Liver (tissue), 9 donors: ENCODE results near the gene NOTCH4. TPM values are rescaled to one million over a fixed set of nuclear protein-coding genes. Genes with fewer than 3 reads are reported as not detected.
"Not testable (repeated sequence)": the region's sequence is repeated elsewhere in the genome, so short reads cannot be mapped to it uniquely, and the experiment has no call there.

ENCODE experiments used
- DNase-seq: peaks from one replicate; pipeline ENCODE4 v3.0.0-alpha.2; 2017; ENCODE audit warnings: low spot score
- H3K27ac ChIP-seq, 2 donors: one replicate each; pipeline ENCODE4 v1.7.0; 2013; ENCODE audit warnings: inconsistent platforms in 2 of 2, low read length in 2 of 2, control low read depth in 1 of 2, low read depth in 1 of 2, mild to moderate bottlenecking in 1 of 2
- H3K27me3 ChIP-seq, 4 donors: one replicate each; pipeline versions ENCODE4 v1.6.1 to v1.7.0; 2013; ENCODE audit warnings: low read length in 3 of 4, inconsistent platforms in 1 of 4, mild to moderate bottlenecking in 1 of 4, moderate library complexity in 1 of 4; ENCODE audit not compliant: control insufficient read depth in 4 of 4, insufficient read depth in 4 of 4
- H3K36me3 ChIP-seq, 4 donors: one replicate each; pipeline versions ENCODE4 v1.6.1 to v1.7.0; 2013; ENCODE audit warnings: low read length in 3 of 4, mild to moderate bottlenecking in 3 of 4, low read depth in 1 of 4, moderate library complexity in 1 of 4; ENCODE audit not compliant: control insufficient read depth in 4 of 4, insufficient read depth in 3 of 4
- H3K4me1 ChIP-seq, 4 donors: one replicate each; pipeline versions ENCODE4 v1.6.1 to v1.7.0; 2013; ENCODE audit warnings: low read length in 3 of 4, mild to moderate bottlenecking in 3 of 4, moderate library complexity in 1 of 4; ENCODE audit not compliant: control insufficient read depth in 4 of 4, insufficient read depth in 4 of 4
- H3K4me3 ChIP-seq, 3 donors: one replicate each; pipeline versions ENCODE4 v1.6.1 to v1.7.0; 2013; ENCODE audit warnings: low read length in 3 of 3, control low read depth in 1 of 3, low read depth in 1 of 3, mild to moderate bottlenecking in 1 of 3
- H3K9ac ChIP-seq, 2 donors: one replicate each; pipeline ENCODE4 v1.7.0; 2013; ENCODE audit warnings: low read length in 2 of 2, mild to moderate bottlenecking in 2 of 2, moderate library complexity in 2 of 2, control low read depth in 1 of 2, low read depth in 1 of 2
- H3K9me3 ChIP-seq, 4 donors: one replicate each; pipeline versions ENCODE4 v1.6.1 to v1.7.0; 2013; ENCODE audit warnings: low read length in 3 of 4; ENCODE audit not compliant: control insufficient read depth in 4 of 4
- ATF3 ChIP-seq: IDR thresholded peaks from 2 replicates; pipeline ENCODE4 v1.6.1; 2016; ENCODE audit warnings: antibody characterized with exemption
- EGR1 ChIP-seq, 2 donors: IDR thresholded peaks; 2 replicates each; pipeline ENCODE4 v1.6.1; 2016 to 2018; ENCODE audit warnings: antibody characterized with exemption in 2 of 2, low read depth in 2 of 2
- FOXA2 ChIP-seq: IDR thresholded peaks from 2 replicates; pipeline ENCODE4 v1.6.1; 2016; ENCODE audit warnings: antibody characterized with exemption
- GABPA ChIP-seq, 2 donors: IDR thresholded peaks in 1 of 2; conservative IDR thresholded peaks in 1 of 2; 2 replicates each; pipeline ENCODE4 v1.6.1; 2016; ENCODE audit warnings: antibody characterized with exemption in 2 of 2, mild to moderate bottlenecking in 1 of 2, moderate library complexity in 1 of 2
- JUND ChIP-seq, 2 donors: IDR thresholded peaks; 2 replicates each; pipeline ENCODE4 v1.6.1; 2016; ENCODE audit warnings: antibody characterized with exemption in 2 of 2
- NR2F2 ChIP-seq: IDR thresholded peaks from 2 replicates; pipeline ENCODE4 v1.6.1; 2016; ENCODE audit warnings: antibody characterized with exemption
- RAD21 ChIP-seq, 2 donors: IDR thresholded peaks; 2 replicates each; pipeline ENCODE4 v1.6.1; 2016; ENCODE audit warnings: antibody characterized with exemption in 2 of 2, mild to moderate bottlenecking in 2 of 2
- RXRA ChIP-seq, 2 donors: IDR thresholded peaks; 2 replicates each; pipeline ENCODE4 v1.6.1; 2017 to 2018; ENCODE audit warnings: antibody characterized with exemption in 2 of 2, mild to moderate bottlenecking in 1 of 2
- TAF1 ChIP-seq: conservative IDR thresholded peaks from 2 replicates; pipeline ENCODE4 v1.6.1; 2016; ENCODE audit warnings: antibody characterized with exemption, mild to moderate bottlenecking
- whole genome bisulfite sequencing: extraction: QIAGEN DNeasy Blood & Tissue Kit; methylation state at CpG from one replicate; pipeline ENCODE4 v1.1.7; 2013; 5-methylcytosine and 5-hydroxymethylcytosine counted together
- polyA plus RNA-seq, 2 donors: library from polyadenylated mRNA; stranded (reverse) in 1 of 2; unstranded in 1 of 2; fragments of 200-250 nt in 1 of 2; fragments of >200 nt in 1 of 2; fragmentation: Nextera tagmentation in 1 of 2; extraction: Ambion mirVana in 1 of 2; gene quantifications; one replicate each; pipeline versions ENCODE4 v1.2.1 to v1.2.3, GENCODE V29; 2013 to 2015
- total RNA-seq, 2 donors: library from RNA; depleted of rRNA; stranded (reverse); fragments of >200 nt; gene quantifications; one replicate each; pipeline ENCODE4 v1.2.3, GENCODE V29; 2014
- TF ChIP-seq, protein P1 (sequence below): IDR thresholded peaks from 2 replicates; pipeline ENCODE4 v1.6.1; 2016; ENCODE audit warnings: antibody characterized with exemption
- TF ChIP-seq, protein P2 (sequence below): fragments of 150-350 bp; IDR thresholded peaks from 2 replicates; pipeline ENCODE4 v1.5.1; 2017; ENCODE audit warnings: improper control_type of control experiment, low read depth, low read length; ENCODE audit not compliant: missing input control
- donor health status: healthy.
- donor health status: healthy.
- donor health status: healthy.
- donor health status: healthy.
- donor health status: healthy.

Gene NOTCH4
- total and polyA plus RNA-seq, 4 donors: 2.6 to 15.1 (median 8.8) TPM

GRCh38 chr6:32193096-32193495, 30.8 kb downstream of the NOTCH4 start:
- not testable (repeated sequence) for H3K9ac ChIP-seq, DNase-seq

DNA sequence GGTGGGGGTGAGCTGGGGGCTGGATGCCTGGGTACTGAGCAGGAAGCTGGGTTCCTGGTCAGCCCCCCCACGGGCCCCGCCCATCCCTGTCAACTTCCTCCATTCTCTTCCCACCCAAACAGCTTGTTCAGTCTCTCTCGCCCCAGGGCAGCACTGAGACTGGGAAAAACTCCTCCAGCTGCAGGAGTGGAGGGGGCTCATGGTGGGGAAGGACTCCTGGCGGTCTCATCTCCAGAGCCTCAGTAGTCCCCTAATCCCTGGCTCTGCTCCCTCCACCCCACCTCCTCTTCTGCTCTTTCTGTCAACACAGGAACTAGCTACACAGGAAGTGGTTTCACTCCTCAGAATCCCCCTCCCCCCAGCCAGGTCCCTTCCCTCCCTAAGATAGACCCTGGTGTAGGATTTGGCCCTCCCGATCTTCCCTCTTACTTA, 31.2 kb downstream of the NOTCH4 start, which contains the start of gene GPSM3:
Gene GPSM3 (minus strand): TSS at position 36 of the 432 bp plus-strand sequence. CDS start 130 bp downstream, outside the sequence.
- H3K27ac ChIP-seq: peak within 1 kb of the TSS; percentile 75 to 97
- 48% methylated on average over 5 of the region's 5 CpGs for WGBS
- H3K9me3 ChIP-seq: no peaks in the 10 kb centered on the region
- peak within 1 kb of the TSS in 2 of 3 donors; percentile 37 to 40 for H3K4me3 ChIP-seq
- peaks cover 0 to 2% (median 1%) of the 10 kb centered on the region in 4 donors for H3K36me3 ChIP-seq
- peaks cover 8 to 45% (median 29%) of the 10 kb centered on the region in 4 donors for H3K4me1 ChIP-seq
- H3K9ac ChIP-seq: peak within 1 kb of the TSS; percentile 54 to 73
- H3K27me3 ChIP-seq: no peaks in the 10 kb centered on the region
- TF ChIP-seq EGR1 (IDR thresholded peaks at IDR 0.05; ENCODE audit: low read depth in 2 of 2): no peak
- peak; percentile 33 to 36 for TF ChIP-seq GABPA (IDR thresholded peaks at IDR 0.05 in 1 of 2, conservative IDR thresholded peaks at IDR 0.05 in 1 of 2)
- no peak for TF ChIP-seq NR2F2
- no peak for TF ChIP-seq RAD21 (IDR thresholded peaks at IDR 0.05)
- TF ChIP-seq, protein P1, sequence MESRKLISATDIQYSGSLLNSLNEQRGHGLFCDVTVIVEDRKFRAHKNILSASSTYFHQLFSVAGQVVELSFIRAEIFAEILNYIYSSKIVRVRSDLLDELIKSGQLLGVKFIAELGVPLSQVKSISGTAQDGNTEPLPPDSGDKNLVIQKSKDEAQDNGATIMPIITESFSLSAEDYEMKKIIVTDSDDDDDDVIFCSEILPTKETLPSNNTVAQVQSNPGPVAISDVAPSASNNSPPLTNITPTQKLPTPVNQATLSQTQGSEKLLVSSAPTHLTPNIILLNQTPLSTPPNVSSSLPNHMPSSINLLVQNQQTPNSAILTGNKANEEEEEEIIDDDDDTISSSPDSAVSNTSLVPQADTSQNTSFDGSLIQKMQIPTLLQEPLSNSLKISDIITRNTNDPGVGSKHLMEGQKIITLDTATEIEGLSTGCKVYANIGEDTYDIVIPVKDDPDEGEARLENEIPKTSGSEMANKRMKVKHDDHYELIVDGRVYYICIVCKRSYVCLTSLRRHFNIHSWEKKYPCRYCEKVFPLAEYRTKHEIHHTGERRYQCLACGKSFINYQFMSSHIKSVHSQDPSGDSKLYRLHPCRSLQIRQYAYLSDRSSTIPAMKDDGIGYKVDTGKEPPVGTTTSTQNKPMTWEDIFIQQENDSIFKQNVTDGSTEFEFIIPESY: no peak
- TF ChIP-seq, protein P2, sequence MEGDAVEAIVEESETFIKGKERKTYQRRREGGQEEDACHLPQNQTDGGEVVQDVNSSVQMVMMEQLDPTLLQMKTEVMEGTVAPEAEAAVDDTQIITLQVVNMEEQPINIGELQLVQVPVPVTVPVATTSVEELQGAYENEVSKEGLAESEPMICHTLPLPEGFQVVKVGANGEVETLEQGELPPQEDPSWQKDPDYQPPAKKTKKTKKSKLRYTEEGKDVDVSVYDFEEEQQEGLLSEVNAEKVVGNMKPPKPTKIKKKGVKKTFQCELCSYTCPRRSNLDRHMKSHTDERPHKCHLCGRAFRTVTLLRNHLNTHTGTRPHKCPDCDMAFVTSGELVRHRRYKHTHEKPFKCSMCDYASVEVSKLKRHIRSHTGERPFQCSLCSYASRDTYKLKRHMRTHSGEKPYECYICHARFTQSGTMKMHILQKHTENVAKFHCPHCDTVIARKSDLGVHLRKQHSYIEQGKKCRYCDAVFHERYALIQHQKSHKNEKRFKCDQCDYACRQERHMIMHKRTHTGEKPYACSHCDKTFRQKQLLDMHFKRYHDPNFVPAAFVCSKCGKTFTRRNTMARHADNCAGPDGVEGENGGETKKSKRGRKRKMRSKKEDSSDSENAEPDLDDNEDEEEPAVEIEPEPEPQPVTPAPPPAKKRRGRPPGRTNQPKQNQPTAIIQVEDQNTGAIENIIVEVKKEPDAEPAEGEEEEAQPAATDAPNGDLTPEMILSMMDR: no peak
- no peak for DNase-seq

More at GRCh38 chr6:32193096-32193495, 30.8 kb downstream of the NOTCH4 start:
- H3K27me3 ChIP-seq, H3K36me3 ChIP-seq, H3K9me3 ChIP-seq, H3K4me3 ChIP-seq: not testable (repeated sequence)
- Histone ChIP-seq H3K27ac (peak overlapping the region; percentile 75 to 97), H3K4me1 (peaks cover 8 to 42% (median 26%) of the 10 kb centered on the region in 4 donors)
- 80% methylated on average over 13 of the region's 13 CpGs for WGBS

- H3K27me3 ChIP-seq: no peaks in the 10 kb centered on the region
- H3K27ac ChIP-seq: peak overlapping the region; percentile 75 to 97
- H3K9ac ChIP-seq: peak overlapping the region; percentile 48 to 73
- TF ChIP-seq TAF1 (no peak), RXRA (IDR thresholded peaks at IDR 0.05) (no peak), FOXA2 (no peak), JUND (IDR thresholded peaks at IDR 0.05) (no peak), RAD21 (IDR thresholded peaks at IDR 0.05) (no peak), ATF3 (no peak)
- TF ChIP-seq, protein P2: no peak
- TF ChIP-seq, protein P1: no peak
- H3K36me3 ChIP-seq: peaks cover 0 to 8% (median 6%) of the 10 kb centered on the region in 4 donors
- no peaks in the 10 kb centered on the region for H3K9me3 ChIP-seq
- 77% methylated on average over 15 of the region's 15 CpGs for WGBS
- H3K4me1 ChIP-seq: peaks cover 8 to 42% (median 27%) of the 10 kb centered on the region in 4 donors
- DNase-seq: no peak
- H3K4me3 ChIP-seq: peak overlapping the region in 2 of 3 donors; percentile 37 to 40
Observed at GRCh38 chr6:32191696-32192607, 31.9 kb downstream of the NOTCH4 start.
